GM23248 (cell line): Measurements from ENCODE around the gene PDPK1.
"Not testable (repeated sequence)": the region's sequence is repeated elsewhere in the genome, so short reads cannot be mapped to it uniquely, and the experiment has no call there.

Experiments used
- EZH2 ChIP-seq: fragments of 200-600 bp; sonication (generic); IDR thresholded peaks from 2 replicates; pipeline ENCODE4 v1.6.1; 2018; ENCODE audit warnings: antibody characterized with exemption, mild to moderate bottlenecking; ENCODE audit not compliant: insufficient read depth, poor library complexity, severe bottlenecking
- EZH2phosphoT487 ChIP-seq: fragments of 200-600 bp; sonication (generic); IDR thresholded peaks from 2 replicates; pipeline ENCODE4 v1.6.1; 2018; ENCODE audit warnings: antibody characterized with exemption, moderate library complexity, mild to moderate bottlenecking, low read depth; ENCODE audit not compliant: insufficient read depth

DNA sequence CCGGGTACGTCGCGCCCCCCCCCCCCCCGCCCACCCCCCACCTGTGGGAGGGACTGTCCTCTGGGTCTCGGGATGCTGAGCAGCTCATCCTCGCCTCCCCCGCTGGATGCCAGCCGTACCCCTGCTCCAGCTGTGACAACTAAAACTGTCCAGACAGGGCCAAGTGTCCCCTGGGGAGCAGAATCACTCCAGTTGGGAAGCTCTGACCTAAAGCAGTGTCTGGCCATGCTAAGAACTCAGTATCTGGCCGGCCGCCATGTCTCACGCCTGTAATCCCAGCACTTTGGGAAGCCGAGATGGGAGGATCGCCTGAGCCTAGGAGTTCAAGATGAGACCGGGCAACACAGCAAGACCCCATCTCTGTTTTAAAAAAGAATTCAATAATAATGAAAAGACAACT is 83.0 kb downstream of the PDPK1 start:
- TF ChIP-seq EZH2, EZH2phosphoT487: not testable (repeated sequence)
